ENCODE data around the gene LGI2.
"Not testable (repeated sequence)": the region's sequence is repeated elsewhere in the genome, so short reads cannot be mapped to it uniquely, and the experiment has no call there.

LGI2 gene, protein sequence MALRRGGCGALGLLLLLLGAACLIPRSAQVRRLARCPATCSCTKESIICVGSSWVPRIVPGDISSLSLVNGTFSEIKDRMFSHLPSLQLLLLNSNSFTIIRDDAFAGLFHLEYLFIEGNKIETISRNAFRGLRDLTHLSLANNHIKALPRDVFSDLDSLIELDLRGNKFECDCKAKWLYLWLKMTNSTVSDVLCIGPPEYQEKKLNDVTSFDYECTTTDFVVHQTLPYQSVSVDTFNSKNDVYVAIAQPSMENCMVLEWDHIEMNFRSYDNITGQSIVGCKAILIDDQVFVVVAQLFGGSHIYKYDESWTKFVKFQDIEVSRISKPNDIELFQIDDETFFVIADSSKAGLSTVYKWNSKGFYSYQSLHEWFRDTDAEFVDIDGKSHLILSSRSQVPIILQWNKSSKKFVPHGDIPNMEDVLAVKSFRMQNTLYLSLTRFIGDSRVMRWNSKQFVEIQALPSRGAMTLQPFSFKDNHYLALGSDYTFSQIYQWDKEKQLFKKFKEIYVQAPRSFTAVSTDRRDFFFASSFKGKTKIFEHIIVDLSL

DNA sequence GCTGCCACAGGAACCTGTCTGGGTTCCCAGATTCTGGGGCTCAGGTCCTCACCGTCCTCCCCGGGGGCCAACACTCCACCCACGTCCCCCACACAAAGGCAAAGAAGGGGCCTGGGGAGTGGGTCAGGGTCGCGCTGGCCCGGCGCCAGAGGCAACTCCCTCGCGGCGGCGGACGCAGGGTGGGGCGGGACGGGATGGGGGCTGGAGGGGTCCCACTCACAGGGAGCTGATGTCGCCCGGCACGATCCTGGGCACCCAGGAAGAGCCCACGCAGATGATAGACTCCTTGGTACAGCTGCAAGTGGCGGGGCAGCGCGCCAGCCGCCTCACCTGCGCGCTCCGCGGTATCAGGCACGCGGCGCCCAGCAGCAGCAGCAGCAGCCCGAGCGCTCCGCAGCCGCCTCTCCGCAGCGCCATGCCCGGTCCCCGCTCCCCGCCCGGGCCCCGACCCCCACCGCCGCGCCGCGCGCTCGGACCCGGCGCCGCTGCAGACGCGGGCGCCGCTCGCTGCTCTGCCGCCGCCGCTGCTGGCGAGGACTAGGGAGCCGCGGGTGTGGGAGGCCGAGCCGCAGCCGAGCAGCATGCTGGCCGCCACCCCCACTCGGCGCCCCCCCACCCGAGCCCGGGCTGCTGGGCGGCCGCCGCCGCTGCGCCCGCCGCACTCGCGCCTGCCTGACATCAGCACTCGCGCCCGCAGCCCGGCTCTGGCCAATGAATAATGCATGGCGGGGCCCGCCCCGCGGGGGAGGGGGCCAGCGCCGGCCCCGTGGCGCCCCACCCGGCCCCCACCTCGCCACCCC is at the start of gene LGI2:
Gene LGI2, minus strand, starts transcription at position 670 of the 800 bp plus-strand sequence. Its CDS starts 253 bp downstream, at position 417.
- DNase-seq: no peak

DNA sequence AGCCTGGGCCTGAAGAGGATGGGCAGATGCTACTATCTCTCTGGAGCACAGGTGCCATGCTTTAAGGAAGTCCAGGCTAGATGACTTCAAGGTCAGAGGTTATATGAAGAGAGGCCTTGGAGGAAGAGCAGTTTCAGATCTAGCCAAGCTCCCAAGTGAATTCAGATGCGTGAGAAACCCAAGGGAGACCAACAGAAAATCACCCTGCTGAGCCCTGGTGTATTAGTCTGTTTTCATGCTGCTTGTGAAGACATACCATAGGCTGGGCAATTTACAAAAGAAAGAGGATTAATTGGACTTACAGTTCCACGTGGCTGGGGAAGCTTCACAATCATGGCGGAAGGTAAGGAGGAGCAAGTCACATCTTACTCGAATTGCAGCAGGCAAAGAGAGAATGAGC is 47.8 kb upstream of the LGI2 start:
- no peak for DNase-seq

DNA sequence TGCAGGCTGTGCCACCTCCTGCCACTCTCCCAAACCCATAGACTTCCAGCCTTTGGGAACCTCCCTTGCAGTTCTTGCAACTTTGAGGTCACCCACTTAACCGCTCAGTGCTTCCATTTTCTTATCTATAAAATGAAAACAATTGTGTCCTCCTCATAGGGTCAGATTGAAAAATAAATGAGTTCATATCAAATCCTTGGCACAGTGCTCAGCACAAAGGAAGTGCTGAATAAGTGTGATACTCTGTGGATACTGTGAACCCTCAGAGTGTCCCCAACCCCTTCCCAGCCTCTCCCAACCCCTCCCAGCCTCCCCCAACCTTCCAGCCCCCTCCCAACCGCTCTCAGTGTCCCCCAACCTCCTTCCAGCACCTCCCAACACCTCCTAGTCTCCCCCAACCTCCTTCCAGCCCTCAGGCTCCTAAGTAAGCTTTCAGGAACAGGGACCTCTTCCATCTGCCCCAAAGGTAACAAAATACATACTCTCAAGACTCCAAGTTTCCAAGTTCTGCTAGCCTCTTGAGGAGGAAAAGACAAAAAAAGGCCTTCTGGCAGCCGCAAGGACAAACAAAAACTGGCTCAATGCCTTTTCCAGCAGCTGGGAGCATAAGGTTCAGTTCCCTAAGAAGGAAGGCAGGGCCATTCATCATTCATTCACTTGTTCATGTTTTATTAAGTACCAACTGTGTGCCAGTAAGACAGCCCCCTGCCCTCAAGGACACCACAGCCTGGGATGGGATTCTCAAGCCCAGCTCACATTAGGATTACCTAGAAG is 46.1 kb upstream of the LGI2 start:
- DNase-seq: no peak

DNA sequence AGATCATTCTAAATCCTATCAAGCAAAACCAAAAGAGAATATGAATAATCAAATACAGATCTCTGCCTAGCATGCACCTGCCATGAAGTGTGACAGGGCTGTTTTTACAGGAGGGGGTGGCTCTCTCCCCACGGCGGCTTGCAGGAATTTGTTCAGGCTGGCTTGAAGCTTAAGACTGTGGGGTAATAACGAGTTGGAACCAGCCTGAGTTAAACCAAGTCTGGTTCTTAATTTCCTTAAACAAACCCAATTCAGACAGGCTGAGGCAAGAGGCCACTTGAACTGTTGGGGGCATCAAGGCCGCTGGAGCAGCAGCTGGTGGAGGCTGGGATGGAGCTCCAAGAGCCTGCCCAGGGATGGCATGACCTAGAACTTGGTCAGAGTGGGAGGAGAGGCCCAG is 45.1 kb upstream of the LGI2 start:
- no peak for DNase-seq

DNA sequence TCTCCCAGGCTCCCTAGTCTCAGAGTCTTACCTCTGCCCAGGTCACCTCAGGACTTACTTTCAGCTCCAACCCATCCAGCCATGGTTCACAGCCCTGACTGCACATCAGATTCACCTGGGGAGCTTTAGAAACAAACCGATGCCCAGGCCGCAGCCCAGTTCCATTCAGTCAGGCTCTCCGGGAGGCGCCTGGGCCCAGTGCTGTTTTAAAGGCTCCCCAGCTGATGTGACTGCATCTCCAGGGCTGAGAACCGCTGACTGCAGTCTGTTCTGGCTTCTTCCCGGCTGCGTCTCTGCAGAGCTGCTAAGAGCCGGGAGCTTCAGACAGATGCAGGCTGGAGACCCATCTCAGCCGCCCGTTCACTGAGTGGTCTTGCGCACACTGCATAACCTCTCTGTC is 44.4 kb upstream of the LGI2 start:
- DNase-seq: no peak

DNA sequence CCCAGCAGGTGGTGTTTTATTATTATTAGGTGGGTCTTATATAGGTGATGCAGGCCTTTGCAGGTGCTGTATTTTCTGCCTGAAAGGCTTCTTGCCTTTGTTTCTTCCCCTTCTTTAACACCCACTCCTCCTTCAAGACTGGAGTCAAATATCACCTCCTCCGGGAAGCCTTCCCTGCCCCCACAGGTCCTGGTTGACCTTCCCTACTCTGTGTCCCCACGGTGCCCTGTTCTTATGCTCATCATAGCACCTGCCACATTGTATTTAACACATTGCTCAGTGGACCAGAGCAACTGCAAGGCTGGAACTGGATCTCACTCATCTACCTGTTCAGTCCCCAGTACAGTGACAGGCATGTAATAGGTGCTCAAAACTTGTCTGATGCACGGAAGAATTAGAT is 39.8 kb upstream of the LGI2 start:
- DNase-seq: no peak

DNA sequence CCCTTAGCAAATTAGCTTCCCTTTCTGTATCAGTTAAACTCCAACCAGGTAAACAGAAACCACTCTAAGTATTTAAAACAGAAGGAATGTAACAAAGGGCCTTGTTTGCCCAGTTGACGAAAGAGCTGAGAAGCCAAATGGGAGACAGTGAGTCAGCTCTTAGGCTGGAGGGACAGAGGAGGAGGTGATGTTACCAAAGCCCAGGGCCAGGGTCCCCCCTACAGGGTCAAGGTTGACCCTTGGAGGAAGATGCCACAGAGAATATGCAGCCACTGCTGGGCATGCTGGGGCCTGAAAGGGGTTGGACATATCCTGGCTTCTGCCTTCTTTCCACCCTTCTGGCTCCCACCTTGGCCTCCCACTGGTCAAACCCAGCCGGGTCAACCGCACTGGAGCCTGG is 38.3 kb upstream of the LGI2 start:
- DNase-seq: no peak

DNA sequence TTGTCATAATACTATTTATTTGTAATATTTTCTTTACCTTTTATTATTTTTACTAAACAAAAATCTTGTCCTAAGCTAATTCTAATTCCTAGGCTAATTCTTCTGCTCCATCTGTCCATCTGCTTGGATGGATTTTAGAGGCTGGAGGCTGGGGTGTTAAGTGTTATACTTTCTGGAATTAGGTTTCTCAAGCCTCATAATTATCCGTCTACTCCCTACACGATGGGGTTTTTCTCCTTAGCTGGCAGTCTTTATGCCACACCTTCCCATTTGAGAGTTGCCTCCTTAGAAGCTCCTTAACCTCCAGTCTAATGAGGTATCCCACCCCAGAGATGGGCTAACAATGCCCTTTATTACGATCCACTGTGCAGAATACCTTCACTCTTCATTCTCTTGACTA is 37.6 kb upstream of the LGI2 start:
- no peak for DNase-seq

DNA sequence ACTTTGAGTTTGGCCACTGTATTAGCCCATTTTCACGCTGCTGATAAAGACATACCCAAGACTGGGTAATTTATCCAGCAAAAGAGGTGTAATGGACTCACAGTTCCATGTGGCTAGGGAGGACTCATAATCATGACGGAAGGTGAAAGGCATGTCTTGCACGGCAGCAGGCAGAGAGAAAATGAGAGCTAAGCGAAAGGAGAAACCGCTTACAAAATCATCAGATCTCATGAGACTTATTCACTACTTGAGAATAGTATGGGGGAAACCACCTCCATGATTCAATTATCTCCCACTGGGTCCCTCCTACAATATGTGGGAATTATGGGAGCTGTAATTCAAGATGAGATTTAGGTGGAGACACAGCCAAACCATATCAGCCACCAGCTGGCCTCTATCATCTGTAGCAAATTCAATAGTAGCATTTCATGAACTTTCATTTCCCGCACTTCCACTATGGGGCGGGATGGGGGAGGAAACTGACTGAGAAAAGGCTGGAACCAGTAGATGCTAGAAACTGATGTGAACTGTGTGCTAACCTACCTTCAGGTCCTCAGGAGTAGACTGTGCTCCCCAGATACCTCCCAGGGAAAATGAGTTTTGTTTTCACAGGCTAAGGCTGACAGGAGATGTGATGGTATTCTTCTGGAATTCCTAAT is 35.3 kb upstream of the LGI2 start:
- DNase-seq: no peak

DNA sequence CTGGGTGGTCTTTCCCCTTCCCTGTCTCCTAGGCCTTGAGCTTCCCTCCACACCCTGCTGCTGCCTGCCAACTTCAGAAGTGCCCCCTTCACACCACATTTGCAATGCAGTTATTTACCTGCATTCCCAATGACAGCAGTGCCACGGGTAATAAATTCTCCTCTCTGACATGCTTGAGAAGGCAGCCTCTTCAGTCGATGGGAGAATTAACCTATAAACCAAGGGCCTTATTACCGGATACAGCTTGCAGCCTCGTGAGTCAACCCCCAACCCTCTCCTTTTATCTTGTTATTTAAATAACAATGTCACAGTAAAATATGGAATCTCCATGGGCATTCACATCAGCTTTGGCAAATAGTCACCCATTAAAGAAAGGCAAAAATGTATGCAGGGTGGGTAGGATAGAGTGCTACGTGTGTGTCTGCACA is 34.7 kb upstream of the LGI2 start:
- no peak for DNase-seq

DNA sequence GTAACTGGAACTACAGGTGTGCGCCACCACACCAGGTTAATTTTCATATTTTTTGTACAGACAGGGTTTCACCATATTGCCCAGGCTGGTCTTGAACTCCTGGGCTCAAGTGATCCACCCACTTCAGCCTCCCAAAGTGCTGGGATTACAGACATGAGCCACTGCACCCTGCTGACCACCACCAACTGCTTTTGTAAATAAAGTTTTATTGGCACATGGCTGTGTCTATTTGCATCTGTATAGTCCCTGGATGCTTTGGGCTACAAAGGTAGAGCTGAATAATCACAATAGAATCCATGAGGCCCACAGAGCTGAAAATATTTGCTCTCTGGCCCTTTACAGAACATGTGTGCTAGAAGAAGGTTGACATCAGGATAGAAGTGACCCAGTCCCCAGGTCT is 33.7 kb upstream of the LGI2 start:
- DNase-seq: not testable (repeated sequence)

DNA sequence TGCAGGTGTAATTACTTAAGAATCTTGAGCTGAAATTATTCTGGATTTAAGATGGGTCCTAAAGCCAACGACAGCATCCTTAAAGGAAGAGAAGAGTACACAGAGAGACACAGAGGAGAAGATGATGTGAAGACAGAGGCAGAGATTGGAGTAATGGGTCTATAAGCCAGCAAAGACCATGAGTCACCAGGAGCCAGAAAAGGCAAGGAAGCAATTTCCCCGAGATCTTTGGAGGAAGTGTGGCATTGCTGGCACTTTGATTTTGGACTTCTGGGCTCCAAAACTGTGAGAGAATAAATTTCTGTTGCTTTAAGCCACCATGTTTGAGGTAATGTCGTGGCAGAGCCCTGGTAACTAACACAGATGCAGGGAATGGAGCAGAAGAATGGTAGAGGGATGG is 32.4 kb upstream of the LGI2 start:
- DNase-seq: no peak

DNA sequence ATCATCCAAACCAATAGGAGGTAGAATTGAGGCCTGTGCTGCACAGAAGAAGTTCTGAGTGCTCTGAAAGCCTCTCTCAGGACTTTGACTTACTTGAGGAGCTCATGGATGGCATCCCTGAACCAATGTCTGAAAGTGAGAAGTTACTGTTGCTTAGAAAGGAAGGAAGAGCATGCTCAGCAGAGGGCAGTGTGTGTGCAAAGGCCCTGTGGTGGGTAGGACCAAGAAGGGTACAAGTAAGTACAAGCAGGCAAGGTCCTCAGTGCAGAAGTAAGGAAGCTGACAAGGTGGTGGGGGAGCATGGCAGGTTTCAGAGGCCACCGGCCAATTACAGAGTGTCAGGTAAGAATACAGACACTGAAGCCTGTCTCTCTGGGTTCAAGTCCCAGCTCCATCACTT is 31.4 kb upstream of the LGI2 start:
- no peak for DNase-seq

DNA sequence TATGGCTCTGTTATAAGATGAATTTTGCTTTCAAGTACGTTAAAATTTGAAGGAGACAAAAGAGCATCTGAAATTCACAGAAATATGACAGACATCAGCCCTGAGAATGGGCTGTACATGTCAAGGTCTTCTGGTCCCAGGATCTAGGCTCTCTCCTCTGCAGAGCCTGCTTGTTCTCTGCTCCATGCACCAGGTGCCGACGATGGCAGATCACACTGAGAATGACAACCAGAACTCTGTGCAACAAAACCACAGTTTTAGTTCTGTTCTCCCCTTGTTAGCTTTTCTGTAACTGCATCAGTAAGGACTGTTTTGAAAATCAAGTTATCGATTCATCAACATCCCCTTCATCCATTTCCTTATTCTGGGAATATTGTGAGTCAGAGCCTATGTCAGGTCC is 30.9 kb upstream of the LGI2 start:
- no peak for DNase-seq

DNA sequence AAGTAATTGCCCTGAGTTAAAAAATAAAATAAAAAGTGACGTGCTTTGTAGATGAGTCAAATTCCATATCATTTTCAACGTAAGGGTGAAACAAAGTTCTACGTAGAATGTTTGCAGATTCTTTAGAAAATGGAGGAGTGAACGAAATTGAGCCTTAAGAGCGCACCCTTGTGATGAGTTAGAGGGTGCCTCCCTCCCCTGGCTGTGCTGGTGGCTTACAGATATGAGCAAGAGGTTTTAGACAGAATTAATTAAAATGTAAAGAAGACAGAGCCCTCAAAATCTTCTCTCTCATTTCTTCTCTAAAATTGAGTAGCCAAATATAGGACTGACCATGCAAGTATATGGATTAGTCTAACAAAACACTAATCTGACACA is 30.2 kb upstream of the LGI2 start:
- DNase-seq: no peak

DNA sequence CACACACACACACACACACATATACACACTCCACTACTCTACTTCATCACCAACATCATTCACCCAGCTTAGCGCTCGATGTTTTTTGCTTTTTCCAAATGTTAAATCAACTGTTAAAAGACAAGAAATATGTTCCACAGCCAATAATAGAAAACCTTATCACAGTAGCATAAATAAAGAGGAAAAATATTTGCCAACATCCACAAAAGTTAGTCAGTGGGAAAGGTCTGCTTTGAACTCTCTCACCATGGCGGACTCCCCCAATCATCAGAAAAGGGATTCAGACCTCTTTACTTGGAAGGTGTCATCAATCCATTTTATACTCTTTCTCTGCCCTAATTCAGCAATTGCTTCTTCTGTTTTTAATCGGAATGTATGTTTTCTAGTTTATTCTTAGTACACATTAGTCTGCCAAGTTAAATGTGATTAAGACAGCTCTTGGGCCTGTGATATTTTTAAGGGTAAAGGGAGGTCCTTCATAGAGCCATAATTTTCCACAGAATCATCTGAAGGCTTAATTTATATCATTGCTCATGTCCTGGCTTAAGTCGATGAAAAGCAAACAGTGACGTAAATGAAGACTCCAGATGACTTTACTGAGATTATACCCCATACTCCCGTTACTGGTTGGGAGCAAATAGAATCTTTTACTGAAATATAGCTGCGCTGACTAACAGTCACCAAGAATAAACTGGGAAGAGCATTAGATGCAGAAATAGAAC is 29.7 kb upstream of the LGI2 start:
- no peak for DNase-seq

DNA sequence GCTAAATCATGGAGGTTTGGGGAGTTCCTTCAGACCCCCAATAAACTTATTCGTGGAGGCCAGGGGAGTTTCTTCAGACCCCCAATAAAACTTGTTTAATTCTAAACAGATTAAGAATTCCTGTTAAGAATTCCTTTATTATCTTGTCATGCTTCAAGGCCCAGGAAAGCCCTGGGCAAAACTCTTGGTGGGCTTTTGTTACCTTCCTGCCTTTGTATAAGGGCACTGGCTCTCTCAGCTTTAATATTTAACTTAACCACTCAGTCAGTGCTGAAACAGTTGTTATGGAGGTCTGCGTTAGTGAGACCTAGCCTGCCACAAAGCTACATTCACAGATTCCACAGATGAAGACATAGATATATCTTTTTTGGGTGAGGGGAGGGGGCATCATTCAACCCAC is 29.0 kb upstream of the LGI2 start:
- DNase-seq: no peak

DNA sequence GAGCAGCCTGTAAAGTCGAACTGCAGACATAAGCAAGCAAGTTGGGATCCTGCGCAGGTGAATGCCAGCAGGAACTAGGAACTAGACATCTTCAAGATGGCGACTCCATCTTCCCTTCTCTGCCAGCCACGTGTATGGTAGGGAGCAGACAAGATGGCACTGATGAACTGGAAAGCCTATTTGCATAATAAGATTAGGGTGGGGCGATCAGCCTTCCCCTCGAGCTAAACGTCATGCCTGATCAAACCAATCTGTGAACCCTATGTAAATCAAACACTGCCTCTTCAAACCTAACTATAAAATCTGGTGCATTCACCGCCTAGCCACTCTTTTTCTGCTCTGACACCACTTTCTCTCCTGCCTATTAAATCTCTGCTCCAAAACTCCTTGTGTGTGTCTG is 28.1 kb upstream of the LGI2 start:
- DNase-seq: no peak

DNA sequence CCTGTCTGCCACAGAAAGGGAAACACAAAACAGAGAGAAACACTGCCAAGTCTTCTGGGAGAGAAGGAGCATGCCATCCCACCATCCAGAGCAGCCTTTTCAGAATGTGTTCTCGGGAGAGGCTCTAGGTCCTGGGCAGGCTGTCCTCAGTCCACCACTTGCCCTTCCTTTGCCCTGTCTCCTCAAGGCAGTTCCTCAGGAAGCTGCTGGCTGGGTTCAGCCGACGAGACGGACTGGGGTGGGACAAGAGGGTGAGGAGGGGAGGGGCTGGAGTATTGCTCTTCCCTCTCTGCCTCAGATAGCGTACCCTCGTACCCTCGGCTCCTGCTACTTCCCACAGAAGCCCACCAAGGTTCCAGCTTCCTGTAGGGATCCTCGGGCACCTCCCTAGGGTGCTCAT is 26.6 kb upstream of the LGI2 start:
- DNase-seq: no peak

DNA sequence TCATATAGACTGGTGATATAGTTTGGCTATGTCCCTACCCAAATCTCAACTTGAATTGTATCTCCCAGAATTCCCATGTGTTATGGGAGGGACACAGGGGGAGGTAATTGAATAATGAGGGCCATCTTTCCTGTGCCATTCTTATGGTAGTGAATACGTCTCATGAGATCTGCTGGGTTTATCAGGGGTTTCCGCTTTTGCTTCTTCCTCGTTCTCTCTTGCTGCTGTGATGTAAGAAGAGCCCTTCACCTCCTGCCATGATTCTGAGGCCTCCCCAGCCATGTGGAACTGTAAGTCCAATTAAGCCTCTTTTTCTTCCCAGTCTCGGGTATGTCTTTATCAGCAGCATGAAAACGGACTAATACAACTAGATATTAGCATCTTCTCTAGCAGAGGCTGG is 21.3 kb upstream of the LGI2 start:
- DNase-seq: not testable (repeated sequence)

DNA sequence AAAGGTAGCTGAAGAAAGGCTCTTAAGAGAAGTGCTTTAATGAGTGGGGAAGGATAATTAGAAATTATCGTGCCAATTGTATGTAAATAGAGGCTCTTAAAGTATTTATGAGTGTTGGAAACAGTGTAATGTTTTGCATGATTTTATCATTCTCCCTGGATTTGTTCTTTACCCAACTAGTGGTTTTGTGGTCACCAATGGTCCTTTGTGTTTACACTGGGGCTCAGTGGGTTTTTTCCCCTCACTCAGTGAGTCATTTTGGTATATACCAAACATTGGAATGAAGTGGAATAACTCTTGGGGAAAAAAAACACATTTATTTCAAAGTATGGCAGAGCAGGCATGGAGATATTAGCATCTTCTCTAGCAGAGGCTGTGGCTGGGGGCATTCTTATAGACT is 20.8 kb upstream of the LGI2 start:
- DNase-seq: no peak
